K562 (cell line): ENCODE measurements around the gene LAPTM5. TPM values are rescaled to one million over a fixed set of nuclear protein-coding genes. Genes with fewer than 3 reads are reported as not detected.

ENCODE experiments used
- ATAC-seq: fragments of 200-7000 bp; cut with Tn5 transposase; 3 replicates; pipeline ENCODE4 v1.9.1; 2020; ENCODE audit warnings: moderate library complexity
- BruUV-seq: library from RNA; stranded (reverse); fragments of 400-500 nt; replicated peaks from 2 replicates; lab custom pipeline; 2021; lab: Mats Ljungman, UMichigan
- CTCF ChIA-PET: fragments of 300-600 bp; formaldehyde crosslinking; extraction: SDS; loops from one replicate; lab custom pipeline; 2021; ENCODE audit warnings: low intra/inter-chr PET ratio; lab: Yijun Ruan, JAX
- POLR2A ChIA-PET: fragments of 300-600, 350-650 bp; sonication (Branson Sonifier 250); formaldehyde crosslinking; extraction: SDS; loops from one replicate; lab custom pipeline; 2021; ENCODE audit warnings: antibody characterized with exemption, inconsistent platforms; lab: Yijun Ruan, JAX
- DNase-seq, 4 experiments: peaks; one replicate each; pipeline versions ENCODE4 v3.0.0 to v3.0.0-alpha.2; 2011 to 2018; ENCODE audit warnings: low spot score in 3 of 4, mixed read lengths in 3 of 4; ENCODE audit errors: extremely low read depth in 1 of 4
- FAIRE-seq: peaks from 2 replicates; lab custom pipeline; 2011; peaks lifted over from hg19 to GRCh38; lab: Jason Lieb, UNC
- H2AFZ ChIP-seq: 2 replicates; pipeline ENCODE4 v1.6.0; 2011; ENCODE audit warnings: low read depth, low read length, control low read depth, inconsistent platforms
- H3K27ac ChIP-seq: fragments of 200-600 bp; 3 replicates; pipeline ENCODE4 v1.8.0; 2011; ENCODE audit warnings: low read depth, mild to moderate bottlenecking, control low read depth, inconsistent platforms, low read length, moderate library complexity, mixed read lengths; ENCODE audit errors: extremely low read depth
- H3K27me3 ChIP-seq, 2 experiments: fragments of 300-600 bp in 1 of 2; 2 replicates in 1 of 2; 3 replicates in 1 of 2; pipeline versions ENCODE4 v1.6.0 to v1.8.0; 2011; ENCODE audit warnings: inconsistent platforms in 2 of 2, low read length in 2 of 2, mild to moderate bottlenecking in 1 of 2, mixed read lengths in 1 of 2, moderate library complexity in 1 of 2; ENCODE audit not compliant: control insufficient read depth in 2 of 2, insufficient read depth in 2 of 2
- H3K36me3 ChIP-seq: fragments of 300-600 bp; 3 replicates; pipeline ENCODE4 v1.8.0; 2011; ENCODE audit warnings: mild to moderate bottlenecking, low read length, inconsistent platforms; ENCODE audit not compliant: control insufficient read depth, insufficient read depth
- H3K4me1 ChIP-seq, 2 experiments: fragments of 200-600 bp in 1 of 2; replicated peaks in 1 of 2; 2 replicates in 1 of 2; 3 replicates in 1 of 2; pipeline versions ENCODE4 v1.5.1 to v1.8.0; 2011; ENCODE audit warnings: inconsistent platforms in 2 of 2, low read length in 2 of 2, mild to moderate bottlenecking in 1 of 2, mixed read lengths in 1 of 2, moderate library complexity in 1 of 2; ENCODE audit not compliant: control insufficient read depth in 2 of 2, insufficient read depth in 2 of 2
- H3K4me2 ChIP-seq: 2 replicates; pipeline ENCODE4 v1.6.1; 2011; ENCODE audit warnings: low read length, control low read depth, inconsistent platforms, mixed read lengths; ENCODE audit not compliant: insufficient read depth
- H3K4me3 ChIP-seq: fragments of 200-600 bp; sonication (generic), shearing (Covaris generic); 2 replicates; pipeline ENCODE4 v1.5.1; 2016; ENCODE audit warnings: control low read depth, inconsistent platforms
- H3K79me2 ChIP-seq: fragments of 200-600 bp; 3 replicates; pipeline ENCODE4 v1.8.0; 2011; ENCODE audit warnings: low read length, inconsistent platforms; ENCODE audit not compliant: control insufficient read depth, insufficient read depth
- H3K9ac ChIP-seq, 2 experiments: 2 replicates each; pipeline versions ENCODE4 v1.6.0 to v1.6.1; 2011; ENCODE audit warnings: low read depth in 2 of 2, low read length in 2 of 2, control low read depth in 1 of 2, inconsistent platforms in 1 of 2, mild to moderate bottlenecking in 1 of 2, mixed read lengths in 1 of 2; ENCODE audit not compliant: insufficient read depth in 1 of 2
- H3K9me1 ChIP-seq: one replicate; pipeline ENCODE4 v1.6.0; 2011; ENCODE audit warnings: inconsistent platforms, mild to moderate bottlenecking, low read length, moderate library complexity; ENCODE audit not compliant: control insufficient read depth, insufficient read depth
- H3K9me3 ChIP-seq: replicated peaks from 2 replicates; pipeline ENCODE4 v1.5.1; 2011; ENCODE audit warnings: low read depth, low read length, inconsistent platforms; ENCODE audit not compliant: control insufficient read depth, insufficient read depth
- H4K20me1 ChIP-seq: replicated peaks from 2 replicates; pipeline ENCODE4 v1.6.1; 2011; ENCODE audit warnings: low read length, inconsistent platforms, mixed read lengths; ENCODE audit not compliant: control insufficient read depth, insufficient read depth
- NCOA2 ChIP-seq, 2 experiments: fragments of 450-650 bp; IDR thresholded peaks; 2 replicates each; pipeline ENCODE4 v1.6.1; 2018; ENCODE audit warnings: mild to moderate bottlenecking in 2 of 2, moderate library complexity in 1 of 2; ENCODE audit not compliant: partially characterized antibody in 2 of 2
- NR2C2 ChIP-seq, 2 experiments: fragments of 200-800 bp in 1 of 2; sonication (Bioruptor generic) in 1 of 2; sonication (generic) in 1 of 2; formaldehyde crosslinking in 1 of 2; IDR thresholded peaks; 2 replicates each; pipeline versions ENCODE4 v1.6.1 to v1.8.0; 2016 to 2022; ENCODE audit warnings: mild to moderate bottlenecking in 1 of 2, missing compliant biosample characterization in 1 of 2, missing genetic modification characterization in 1 of 2, missing genetic modification reagents in 1 of 2
- PTRF ChIP-seq: fragments of 450-650 bp; IDR thresholded peaks from 2 replicates; pipeline ENCODE4 v1.6.1; 2016; ENCODE audit warnings: mild to moderate bottlenecking, missing genetic modification characterization, missing compliant biosample characterization
- ZNF76 ChIP-seq: fragments of 250-450 bp; sonication (Bioruptor Pico); IDR thresholded peaks from 2 replicates; pipeline ENCODE4 v1.4.0; 2020; ENCODE audit warnings: mild to moderate bottlenecking, moderate library complexity, borderline replicate concordance
- WGBS: fragments of 100-300 bp; shearing (Covaris generic); methylation state at CpG from one replicate; pipeline ENCODE4 v1.1.6; 2016; ENCODE audit warnings: low coverage, mixed read lengths; ENCODE audit not compliant: insufficient coverage; ENCODE audit errors: missing lambda C conversion rate; 5-methylcytosine and 5-hydroxymethylcytosine counted together
- in situ Hi-C: fragments of 300-500 bp; cut with MboI; formaldehyde crosslinking; loops from 4 replicates; pipeline ENCODE4 v1.15.0; 2018; ENCODE audit warnings: inconsistent platforms, mixed read lengths
- intact Hi-C: fragments of 100-400 bp; cut with micrococcal nuclease; formaldehyde crosslinking; loops from 2 replicates; pipeline ENCODE4 v1.14.2; 2022
- polyA plus RNA-seq, 8 experiments: library from polyadenylated mRNA; depleted of rRNA in 4 of 8; stranded (reverse) in 5 of 8; unstranded in 3 of 8; fragments of >200 nt; fragmentation: Nextera tagmentation in 2 of 8; fragmentation: Illumina TruSeq in 1 of 8; extraction: Ambion mirVana in 2 of 8; extraction: Trizol in 1 of 8; gene quantifications; 2 replicates each; pipeline versions ENCODE4 v1.2.1 to v1.2.3, GENCODE V29; 2011 to 2014; ENCODE audit warnings: inconsistent platforms in 1 of 8, missing spikeins in 1 of 8
- total RNA-seq, 7 experiments: library from RNA; depleted of rRNA in 6 of 7; stranded (reverse); fragments of >200 nt in 6 of 7; fragmentation: Illumina TruSeq in 2 of 7; extraction: Trizol in 2 of 7; gene quantifications; 2 replicates each; pipeline versions ENCODE4 v1.2.1 to v1.2.3, GENCODE V29; 2011 to 2021; ENCODE audit warnings: low replicate concordance in 1 of 7
- TF ChIP-seq, protein P1 (sequence below): fragments of 250-450 bp; sonication (Bioruptor Pico); IDR thresholded peaks from 2 replicates; pipeline ENCODE4 v1.9.0; 2021; ENCODE audit warnings: mild to moderate bottlenecking, inconsistent platforms
- TF ChIP-seq, protein P2 (sequence below): fragments of 450-650 bp; formaldehyde crosslinking; IDR thresholded peaks from 2 replicates; pipeline ENCODE4 v1.4.0; 2022; ENCODE audit warnings: missing genetic modification characterization
- TF ChIP-seq, protein P3 (sequence below): sonication (generic); formaldehyde crosslinking; IDR thresholded peaks from 2 replicates; pipeline ENCODE4 v1.8.0; 2022; ENCODE audit warnings: mild to moderate bottlenecking, missing genetic modification reagents
- TF ChIP-seq, protein P4 (sequence below), 3 experiments: IDR thresholded peaks in 2 of 3; conservative IDR thresholded peaks in 1 of 3; 2 replicates each; pipeline ENCODE4 v1.5.1; 2011 to 2012; ENCODE audit warnings: low read length in 3 of 3, mild to moderate bottlenecking in 3 of 3, control low read depth in 2 of 3, improper control_type of control experiment in 1 of 3, inconsistent platforms in 1 of 3, low read depth in 1 of 3, mixed read lengths in 1 of 3, moderate library complexity in 1 of 3; ENCODE audit not compliant: insufficient read depth in 2 of 3
- TF ChIP-seq, protein P5 (sequence below), 2 experiments: fragments of 200-800 bp in 1 of 2; sonication (Bioruptor generic) in 1 of 2; sonication (generic) in 1 of 2; formaldehyde crosslinking in 1 of 2; IDR thresholded peaks in 1 of 2; conservative IDR thresholded peaks in 1 of 2; 2 replicates each; pipeline versions ENCODE4 v1.5.0 to v1.6.1; 2016 to 2020; ENCODE audit warnings: missing compliant biosample characterization in 1 of 2, missing genetic modification characterization in 1 of 2, missing genetic modification reagents in 1 of 2

LAPTM5 gene
- total and polyA plus RNA-seq, 9 of the 15 experiments (the other 6 are each of a cell fraction or from before 2014, with no cell fraction given): 2.4 to 47.3 (median 20.3) TPM

DNA sequence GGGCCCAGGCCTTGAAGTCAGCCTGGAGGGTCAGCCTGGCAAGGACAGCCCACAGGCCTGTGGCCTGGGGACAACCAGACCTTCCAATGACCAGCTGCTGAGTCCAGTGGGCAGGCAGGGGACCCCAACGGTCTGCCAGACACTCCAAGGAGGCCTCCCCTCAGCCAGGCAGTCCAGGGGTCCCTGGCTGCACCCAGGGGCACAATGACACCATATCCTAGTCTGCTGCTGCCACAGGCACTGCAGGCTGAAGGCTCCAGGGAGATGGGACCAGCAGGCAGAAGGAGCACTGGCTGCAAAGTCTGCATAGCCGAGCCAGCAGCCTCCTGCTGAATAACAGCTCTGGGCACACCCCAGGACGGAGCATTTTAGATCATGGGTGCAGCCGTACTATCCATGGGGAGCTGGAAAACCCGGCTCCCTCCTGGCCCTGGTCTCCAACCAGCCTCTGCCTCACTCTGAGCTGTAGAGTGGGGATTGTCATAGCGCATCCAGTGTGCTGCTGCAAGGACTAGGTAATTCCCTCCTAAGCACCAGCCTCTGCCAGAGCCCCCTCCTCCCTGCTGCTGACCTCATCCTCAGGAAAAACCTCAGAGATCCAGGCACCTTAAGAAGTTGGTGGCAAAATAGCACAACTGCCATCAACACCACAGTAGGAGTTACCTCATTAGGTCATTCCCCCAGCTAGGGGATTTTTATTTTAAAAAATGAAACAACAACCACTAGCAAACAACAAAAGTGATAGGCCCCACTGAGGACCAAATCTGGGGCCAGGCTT is 4.8 kb upstream of the LAPTM5 start:
- no peak for FAIRE-seq
- Histone ChIP-seq H4K20me1 (no peaks in the 10 kb centered on the region), H3K9ac (peak overlapping the region; percentile 63 to 91), H3K79me2 (peaks cover 5% of the 10 kb centered on the region; the same call in 1 of the 3 replicates), H3K4me1 (peaks cover 71 to 89% of the 10 kb centered on the region in 2 experiments), H3K4me2 (no peak overlapping the region; the same call in 1 of the 2 replicates), H3K36me3 (no peaks in the 10 kb centered on the region), H3K9me3 (no peaks in the 10 kb centered on the region), H3K4me3 (no peak overlapping the region), H2AFZ (peak overlapping the region; percentile 92), H3K27ac (peak overlapping the region; percentile 78), H3K27me3 (no peaks in the 10 kb centered on the region; a peak in 1 of 5 replicates), H3K9me1 (no peaks in the 10 kb centered on the region)
- CTCF ChIA-PET: no interaction called here
- DNase-seq: no peak
- POLR2A ChIA-PET: interaction anchor here (0.6 to 4.1 kb wide), 12 partner anchors 10 to 169 kb away, joined by 3 to 23 read pairs (median 3); no protein-coding TSS in a partner anchor
- intact Hi-C loops (loop anchor here (1.0 kb wide), 1 partner anchor 43 kb away; no protein-coding TSS in a partner anchor), in situ Hi-C loops (no loop called here)
- 72% methylated on average over 6 of the region's 6 CpGs for WGBS
- no TSS peak for BruUV-seq
- no peak; the same call in 2 of the 3 replicates for ATAC-seq
- TF ChIP-seq, protein P1, sequence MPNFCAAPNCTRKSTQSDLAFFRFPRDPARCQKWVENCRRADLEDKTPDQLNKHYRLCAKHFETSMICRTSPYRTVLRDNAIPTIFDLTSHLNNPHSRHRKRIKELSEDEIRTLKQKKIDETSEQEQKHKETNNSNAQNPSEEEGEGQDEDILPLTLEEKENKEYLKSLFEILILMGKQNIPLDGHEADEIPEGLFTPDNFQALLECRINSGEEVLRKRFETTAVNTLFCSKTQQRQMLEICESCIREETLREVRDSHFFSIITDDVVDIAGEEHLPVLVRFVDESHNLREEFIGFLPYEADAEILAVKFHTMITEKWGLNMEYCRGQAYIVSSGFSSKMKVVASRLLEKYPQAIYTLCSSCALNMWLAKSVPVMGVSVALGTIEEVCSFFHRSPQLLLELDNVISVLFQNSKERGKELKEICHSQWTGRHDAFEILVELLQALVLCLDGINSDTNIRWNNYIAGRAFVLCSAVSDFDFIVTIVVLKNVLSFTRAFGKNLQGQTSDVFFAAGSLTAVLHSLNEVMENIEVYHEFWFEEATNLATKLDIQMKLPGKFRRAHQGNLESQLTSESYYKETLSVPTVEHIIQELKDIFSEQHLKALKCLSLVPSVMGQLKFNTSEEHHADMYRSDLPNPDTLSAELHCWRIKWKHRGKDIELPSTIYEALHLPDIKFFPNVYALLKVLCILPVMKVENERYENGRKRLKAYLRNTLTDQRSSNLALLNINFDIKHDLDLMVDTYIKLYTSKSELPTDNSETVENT (CRISPR knock-in tag): peak; percentile 53; the same call in 1 of the 2 replicates
- TF ChIP-seq, protein P2, sequence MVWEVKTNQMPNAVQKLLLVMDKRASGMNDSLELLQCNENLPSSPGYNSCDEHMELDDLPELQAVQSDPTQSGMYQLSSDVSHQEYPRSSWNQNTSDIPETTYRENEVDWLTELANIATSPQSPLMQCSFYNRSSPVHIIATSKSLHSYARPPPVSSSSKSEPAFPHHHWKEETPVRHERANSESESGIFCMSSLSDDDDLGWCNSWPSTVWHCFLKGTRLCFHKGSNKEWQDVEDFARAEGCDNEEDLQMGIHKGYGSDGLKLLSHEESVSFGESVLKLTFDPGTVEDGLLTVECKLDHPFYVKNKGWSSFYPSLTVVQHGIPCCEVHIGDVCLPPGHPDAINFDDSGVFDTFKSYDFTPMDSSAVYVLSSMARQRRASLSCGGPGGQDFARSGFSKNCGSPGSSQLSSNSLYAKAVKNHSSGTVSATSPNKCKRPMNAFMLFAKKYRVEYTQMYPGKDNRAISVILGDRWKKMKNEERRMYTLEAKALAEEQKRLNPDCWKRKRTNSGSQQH: no peak
- TF ChIP-seq, protein P3, sequence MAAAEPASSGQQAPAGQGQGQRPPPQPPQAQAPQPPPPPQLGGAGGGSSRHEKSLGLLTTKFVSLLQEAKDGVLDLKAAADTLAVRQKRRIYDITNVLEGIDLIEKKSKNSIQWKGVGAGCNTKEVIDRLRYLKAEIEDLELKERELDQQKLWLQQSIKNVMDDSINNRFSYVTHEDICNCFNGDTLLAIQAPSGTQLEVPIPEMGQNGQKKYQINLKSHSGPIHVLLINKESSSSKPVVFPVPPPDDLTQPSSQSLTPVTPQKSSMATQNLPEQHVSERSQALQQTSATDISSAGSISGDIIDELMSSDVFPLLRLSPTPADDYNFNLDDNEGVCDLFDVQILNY: 0 out of 2 replicates have a peak, but pooled peaks have one; percentile 22
- no peak for TF ChIP-seq NR2C2 (CRISPR knock-in tag; IDR thresholded peaks at IDR 0.05)
- TF ChIP-seq NR2C2 (tag; IDR thresholded peaks at IDR 0.05): no peak
- no peak for TF ChIP-seq PTRF (tag)
- TF ChIP-seq, protein P4, sequence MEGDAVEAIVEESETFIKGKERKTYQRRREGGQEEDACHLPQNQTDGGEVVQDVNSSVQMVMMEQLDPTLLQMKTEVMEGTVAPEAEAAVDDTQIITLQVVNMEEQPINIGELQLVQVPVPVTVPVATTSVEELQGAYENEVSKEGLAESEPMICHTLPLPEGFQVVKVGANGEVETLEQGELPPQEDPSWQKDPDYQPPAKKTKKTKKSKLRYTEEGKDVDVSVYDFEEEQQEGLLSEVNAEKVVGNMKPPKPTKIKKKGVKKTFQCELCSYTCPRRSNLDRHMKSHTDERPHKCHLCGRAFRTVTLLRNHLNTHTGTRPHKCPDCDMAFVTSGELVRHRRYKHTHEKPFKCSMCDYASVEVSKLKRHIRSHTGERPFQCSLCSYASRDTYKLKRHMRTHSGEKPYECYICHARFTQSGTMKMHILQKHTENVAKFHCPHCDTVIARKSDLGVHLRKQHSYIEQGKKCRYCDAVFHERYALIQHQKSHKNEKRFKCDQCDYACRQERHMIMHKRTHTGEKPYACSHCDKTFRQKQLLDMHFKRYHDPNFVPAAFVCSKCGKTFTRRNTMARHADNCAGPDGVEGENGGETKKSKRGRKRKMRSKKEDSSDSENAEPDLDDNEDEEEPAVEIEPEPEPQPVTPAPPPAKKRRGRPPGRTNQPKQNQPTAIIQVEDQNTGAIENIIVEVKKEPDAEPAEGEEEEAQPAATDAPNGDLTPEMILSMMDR (IDR thresholded peaks at IDR 0.05 in 2 of 3, conservative IDR thresholded peaks at IDR 0.05 in 1 of 3; ENCODE audit: insufficient read depth in 2 of 3, low read depth in 1 of 3, low read length in 3 of 3): no peak
- no peak for TF ChIP-seq NCOA2 (IDR thresholded peaks at IDR 0.05; ENCODE audit: partially characterized antibody in 2 of 2)
- TF ChIP-seq, protein P5, sequence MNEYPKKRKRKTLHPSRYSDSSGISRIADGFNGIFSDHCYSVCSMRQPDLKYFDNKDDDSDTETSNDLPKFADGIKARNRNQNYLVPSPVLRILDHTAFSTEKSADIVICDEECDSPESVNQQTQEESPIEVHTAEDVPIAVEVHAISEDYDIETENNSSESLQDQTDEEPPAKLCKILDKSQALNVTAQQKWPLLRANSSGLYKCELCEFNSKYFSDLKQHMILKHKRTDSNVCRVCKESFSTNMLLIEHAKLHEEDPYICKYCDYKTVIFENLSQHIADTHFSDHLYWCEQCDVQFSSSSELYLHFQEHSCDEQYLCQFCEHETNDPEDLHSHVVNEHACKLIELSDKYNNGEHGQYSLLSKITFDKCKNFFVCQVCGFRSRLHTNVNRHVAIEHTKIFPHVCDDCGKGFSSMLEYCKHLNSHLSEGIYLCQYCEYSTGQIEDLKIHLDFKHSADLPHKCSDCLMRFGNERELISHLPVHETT (CRISPR knock-in tag; conservative IDR thresholded peaks at IDR 0.05 in 1 of 2, IDR thresholded peaks at IDR 0.05 in 1 of 2): 0 out of 4 replicates have a peak, but pooled peaks of 1 of the 2 experiments have one; percentile 8
- 0 out of 2 replicates have a peak, but pooled peaks have one; percentile 6 for TF ChIP-seq ZNF76
